ENCODE data around the gene TMCO4.

GRCh38 chr1:19700079-19700777, 99.5 kb downstream of the TMCO4 start:
- TF ChIP-seq POLR2A (IDR thresholded peaks at IDR 0.05) (no peak), POLR2AphosphoS5 (IDR thresholded peaks at IDR 0.05) (no peak), EP300 (IDR thresholded peaks at IDR 0.05; ENCODE audit: low read depth) (no peak)
- TF ChIP-seq, protein P1, sequence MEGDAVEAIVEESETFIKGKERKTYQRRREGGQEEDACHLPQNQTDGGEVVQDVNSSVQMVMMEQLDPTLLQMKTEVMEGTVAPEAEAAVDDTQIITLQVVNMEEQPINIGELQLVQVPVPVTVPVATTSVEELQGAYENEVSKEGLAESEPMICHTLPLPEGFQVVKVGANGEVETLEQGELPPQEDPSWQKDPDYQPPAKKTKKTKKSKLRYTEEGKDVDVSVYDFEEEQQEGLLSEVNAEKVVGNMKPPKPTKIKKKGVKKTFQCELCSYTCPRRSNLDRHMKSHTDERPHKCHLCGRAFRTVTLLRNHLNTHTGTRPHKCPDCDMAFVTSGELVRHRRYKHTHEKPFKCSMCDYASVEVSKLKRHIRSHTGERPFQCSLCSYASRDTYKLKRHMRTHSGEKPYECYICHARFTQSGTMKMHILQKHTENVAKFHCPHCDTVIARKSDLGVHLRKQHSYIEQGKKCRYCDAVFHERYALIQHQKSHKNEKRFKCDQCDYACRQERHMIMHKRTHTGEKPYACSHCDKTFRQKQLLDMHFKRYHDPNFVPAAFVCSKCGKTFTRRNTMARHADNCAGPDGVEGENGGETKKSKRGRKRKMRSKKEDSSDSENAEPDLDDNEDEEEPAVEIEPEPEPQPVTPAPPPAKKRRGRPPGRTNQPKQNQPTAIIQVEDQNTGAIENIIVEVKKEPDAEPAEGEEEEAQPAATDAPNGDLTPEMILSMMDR (IDR thresholded peaks at IDR 0.05): no peak

Data from transverse colon (tissue), 4 donors.